Endodermal cell (in vitro differentiated cells): ENCODE measurements around the gene CGA. TPM values are rescaled to one million over a fixed set of nuclear protein-coding genes. Genes with fewer than 3 reads are reported as not detected.

Source experiments
- DNase-seq: peaks from one replicate; pipeline ENCODE4 v3.0.0-alpha.2; 2017
- H3K27ac ChIP-seq: 2 replicates; pipeline ENCODE4 v1.5.1; 2013; ENCODE audit warnings: mild to moderate bottlenecking, low read depth, low read length, moderate library complexity
- H3K27me3 ChIP-seq: 2 replicates; pipeline ENCODE4 v1.6.1; 2013; ENCODE audit warnings: mild to moderate bottlenecking, low read length, moderate library complexity; ENCODE audit not compliant: insufficient read depth, control insufficient read depth, poor library complexity, severe bottlenecking
- H3K36me3 ChIP-seq: 2 replicates; pipeline ENCODE4 v1.7.0; 2013; ENCODE audit warnings: mild to moderate bottlenecking, low read length, moderate library complexity; ENCODE audit not compliant: control insufficient read depth, insufficient read depth
- H3K4me1 ChIP-seq: one replicate; pipeline ENCODE4 v1.7.0; 2013; ENCODE audit warnings: low read length; ENCODE audit not compliant: control insufficient read depth, insufficient read depth
- H3K4me3 ChIP-seq: 2 replicates; pipeline ENCODE4 v1.5.1; 2013; ENCODE audit warnings: mild to moderate bottlenecking, low read length, moderate library complexity
- H3K9ac ChIP-seq: 2 replicates; pipeline ENCODE4 v1.6.1; 2013; ENCODE audit warnings: mild to moderate bottlenecking, low read length, moderate library complexity; ENCODE audit not compliant: poor library complexity, severe bottlenecking; ENCODE audit errors: extremely low read depth
- H3K9me3 ChIP-seq: 2 replicates; pipeline ENCODE4 v1.6.1; 2013; ENCODE audit warnings: mild to moderate bottlenecking, low read length, moderate library complexity; ENCODE audit not compliant: control insufficient read depth
- H3K27ac Mint-ChIP-seq: 2 replicates; pipeline ENCODE4 v1.8.0; 2020; ENCODE audit warnings: mixed read lengths
- H3K27me3 Mint-ChIP-seq: 2 replicates; pipeline ENCODE4 v1.8.0; 2021; ENCODE audit warnings: mild to moderate bottlenecking, mixed read lengths; ENCODE audit not compliant: insufficient read depth
- H3K36me3 Mint-ChIP-seq: 2 replicates; pipeline ENCODE4 v1.8.0; 2020; ENCODE audit warnings: low read depth, mixed read lengths
- H3K4me1 Mint-ChIP-seq: 2 replicates; pipeline ENCODE4 v1.8.0; 2020; ENCODE audit warnings: mixed read lengths
- H3K4me3 Mint-ChIP-seq: 2 replicates; pipeline ENCODE4 v1.8.0; 2020; ENCODE audit warnings: mild to moderate bottlenecking, moderate library complexity, mixed read lengths
- H3K9me3 Mint-ChIP-seq: 2 replicates; pipeline ENCODE4 v1.8.0; 2020; ENCODE audit warnings: mild to moderate bottlenecking, mixed read lengths
- WGBS, 2 experiments: methylation state at CpG; one replicate each; pipeline versions ENCODE4 v1.1.5 to v1.1.7; 2013; ENCODE audit warnings: missing lambda C conversion rate in 2 of 2, mixed read lengths in 1 of 2; ENCODE audit not compliant: insufficient coverage in 1 of 2, insufficient read length in 1 of 2; 5-methylcytosine and 5-hydroxymethylcytosine counted together
- total RNA-seq, 2 donors: library from RNA; stranded (reverse); fragmentation: NEBNext Ultra II Directional in 1 of 2; extraction: Animal tissue kit (Norgen Biotek cat#: 25700) in 1 of 2; gene quantifications; 2 replicates in 1 of 2; 3 replicates in 1 of 2; pipeline ENCODE4 v1.2.1, GENCODE V29; 2021
- TF ChIP-seq, protein P1 (sequence below): fragments of 200-600 bp; sonication (generic); conservative IDR thresholded peaks from 2 replicates; pipeline ENCODE4 v1.5.0; 2021; ENCODE audit warnings: antibody characterized with exemption, mild to moderate bottlenecking

The CGA gene
- total RNA-seq, 2 donors from 2014 or later: not detected

DNA sequence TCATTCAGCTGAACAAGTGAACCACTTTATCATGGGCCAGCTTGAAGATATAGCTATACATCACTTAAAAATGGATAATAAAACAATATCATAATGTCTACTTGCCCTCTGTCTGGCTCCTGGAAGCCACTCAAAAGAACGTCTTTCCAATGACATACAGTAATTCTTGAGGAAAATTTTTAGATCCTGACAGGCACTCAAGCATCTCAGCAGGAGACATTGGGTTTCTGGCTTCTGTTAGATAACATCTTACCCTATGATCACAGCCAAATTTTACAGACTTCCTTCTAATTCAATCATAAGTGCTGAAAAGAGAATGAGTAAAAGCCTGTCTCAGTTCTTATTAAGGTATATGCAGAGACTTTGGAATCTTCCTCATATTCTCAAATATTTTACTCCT lies 330 bp downstream of the CGA start:
- Mint-ChIP-seq H3K4me1 (peaks cover 12% of the 10 kb centered on the region), H3K36me3 (no peaks in the 10 kb centered on the region), H3K27ac (no peak overlapping the region), H3K27me3 (no peaks in the 10 kb centered on the region), H3K4me3 (no peak overlapping the region), H3K9me3 (no peaks in the 10 kb centered on the region)
- no peaks in the 10 kb centered on the region for H3K36me3 ChIP-seq
- 88 to 89% methylated on average over 1 of the region's 1 CpG for WGBS, 2 experiments
- TF ChIP-seq, protein P1, sequence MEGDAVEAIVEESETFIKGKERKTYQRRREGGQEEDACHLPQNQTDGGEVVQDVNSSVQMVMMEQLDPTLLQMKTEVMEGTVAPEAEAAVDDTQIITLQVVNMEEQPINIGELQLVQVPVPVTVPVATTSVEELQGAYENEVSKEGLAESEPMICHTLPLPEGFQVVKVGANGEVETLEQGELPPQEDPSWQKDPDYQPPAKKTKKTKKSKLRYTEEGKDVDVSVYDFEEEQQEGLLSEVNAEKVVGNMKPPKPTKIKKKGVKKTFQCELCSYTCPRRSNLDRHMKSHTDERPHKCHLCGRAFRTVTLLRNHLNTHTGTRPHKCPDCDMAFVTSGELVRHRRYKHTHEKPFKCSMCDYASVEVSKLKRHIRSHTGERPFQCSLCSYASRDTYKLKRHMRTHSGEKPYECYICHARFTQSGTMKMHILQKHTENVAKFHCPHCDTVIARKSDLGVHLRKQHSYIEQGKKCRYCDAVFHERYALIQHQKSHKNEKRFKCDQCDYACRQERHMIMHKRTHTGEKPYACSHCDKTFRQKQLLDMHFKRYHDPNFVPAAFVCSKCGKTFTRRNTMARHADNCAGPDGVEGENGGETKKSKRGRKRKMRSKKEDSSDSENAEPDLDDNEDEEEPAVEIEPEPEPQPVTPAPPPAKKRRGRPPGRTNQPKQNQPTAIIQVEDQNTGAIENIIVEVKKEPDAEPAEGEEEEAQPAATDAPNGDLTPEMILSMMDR: no peak
- no peak for DNase-seq
- H3K4me3 ChIP-seq: no peak overlapping the region
- no peak overlapping the region for H3K27ac ChIP-seq
- H3K27me3 ChIP-seq: no peaks in the 10 kb centered on the region
- H3K9me3 ChIP-seq: no peaks in the 10 kb centered on the region
- H3K4me1 ChIP-seq: peaks cover 8% of the 10 kb centered on the region
- H3K9ac ChIP-seq: no peak overlapping the region

DNA sequence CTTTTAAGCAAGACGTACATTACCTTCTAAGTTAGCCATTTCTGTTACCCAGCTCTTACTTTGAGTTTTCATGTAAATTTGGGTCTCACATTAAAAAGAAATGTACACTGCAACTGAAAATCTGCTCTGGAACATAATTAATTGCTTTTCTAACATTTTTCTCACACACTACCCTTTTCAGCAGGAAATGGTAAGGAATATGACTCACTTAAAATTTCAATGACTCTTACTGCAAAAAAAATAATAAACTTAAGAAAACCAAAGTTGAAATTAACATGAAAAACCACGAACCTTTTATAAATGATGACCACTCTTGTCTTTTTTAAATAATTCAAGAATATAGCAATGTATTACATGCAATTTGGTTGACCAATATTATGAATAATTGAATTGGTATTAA lies 1.3 kb downstream of the CGA start:
- H3K4me3 Mint-ChIP-seq: no peak overlapping the region
- Histone ChIP-seq H3K4me3 (no peak overlapping the region), H3K27ac (no peak overlapping the region), H3K9ac (no peak overlapping the region), H3K36me3 (no peaks in the 10 kb centered on the region), H3K4me1 (no peaks in the 10 kb centered on the region), H3K9me3 (no peaks in the 10 kb centered on the region), H3K27me3 (no peaks in the 10 kb centered on the region)
- no peaks in the 10 kb centered on the region for H3K36me3 Mint-ChIP-seq
- H3K27me3 Mint-ChIP-seq: no peaks in the 10 kb centered on the region
- H3K27ac Mint-ChIP-seq: no peak overlapping the region
- 88 to 89% methylated on average over 1 to 2 of the region's 2 CpGs for WGBS, 2 experiments
- TF ChIP-seq, protein P1: no peak
- H3K9me3 Mint-ChIP-seq: no peaks in the 10 kb centered on the region
- H3K4me1 Mint-ChIP-seq: peaks cover 4% of the 10 kb centered on the region
- no peak for DNase-seq

DNA sequence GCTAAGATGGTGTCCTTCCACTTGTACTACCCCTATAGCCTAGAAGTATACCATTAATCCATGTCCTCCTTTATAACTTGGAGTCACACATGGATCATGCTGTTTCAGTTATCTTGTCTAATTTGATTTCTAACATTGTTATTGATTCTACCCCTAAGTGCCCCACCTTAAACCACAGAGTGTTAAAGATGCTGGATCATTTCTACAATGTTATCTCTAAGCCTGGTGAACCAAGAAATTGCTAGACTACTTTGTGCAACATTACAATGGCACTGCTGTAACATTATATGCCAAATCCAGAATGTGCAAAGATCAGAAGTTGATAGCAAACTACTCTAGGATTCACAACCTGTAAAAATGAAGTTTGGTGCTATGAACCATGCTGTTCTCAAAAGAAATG lies 1.7 kb downstream of the CGA start:
- Histone ChIP-seq H3K27me3 (no peaks in the 10 kb centered on the region), H3K9me3 (no peaks in the 10 kb centered on the region), H3K9ac (no peak overlapping the region), H3K4me1 (no peaks in the 10 kb centered on the region), H3K4me3 (no peak overlapping the region), H3K27ac (no peak overlapping the region), H3K36me3 (no peaks in the 10 kb centered on the region)
- no peak overlapping the region for H3K27ac Mint-ChIP-seq
- no peaks in the 10 kb centered on the region for H3K27me3 Mint-ChIP-seq
- no peaks in the 10 kb centered on the region for H3K9me3 Mint-ChIP-seq
- H3K4me3 Mint-ChIP-seq: no peak overlapping the region
- peaks cover 4% of the 10 kb centered on the region for H3K4me1 Mint-ChIP-seq
- no peak for DNase-seq
- TF ChIP-seq, protein P1: no peak
- no peaks in the 10 kb centered on the region for H3K36me3 Mint-ChIP-seq
